HG03175 (cell line): ENCODE measurements around the gene EIF2AK3.
"Not testable (repeated sequence)": the region's sequence is repeated elsewhere in the genome, so short reads cannot be mapped to it uniquely, and the experiment has no call there.

Source experiments
- ATAC-seq: cut with Tn5 transposase; IDR thresholded peaks from one replicate; pipeline ENCODE4 v1.9.1; 2021; ENCODE audit warnings: mild to moderate bottlenecking, moderate library complexity; ENCODE audit not compliant: unreplicated experiment

The EIF2AK3 gene

GRCh38 chr2:88627055-88627855 is at the start of gene EIF2AK3:
EIF2AK3 (minus strand) TSS chr2:88627464; CDS start chr2:88627274, 190 bp downstream.
- ATAC-seq: peak; percentile 87

DNA sequence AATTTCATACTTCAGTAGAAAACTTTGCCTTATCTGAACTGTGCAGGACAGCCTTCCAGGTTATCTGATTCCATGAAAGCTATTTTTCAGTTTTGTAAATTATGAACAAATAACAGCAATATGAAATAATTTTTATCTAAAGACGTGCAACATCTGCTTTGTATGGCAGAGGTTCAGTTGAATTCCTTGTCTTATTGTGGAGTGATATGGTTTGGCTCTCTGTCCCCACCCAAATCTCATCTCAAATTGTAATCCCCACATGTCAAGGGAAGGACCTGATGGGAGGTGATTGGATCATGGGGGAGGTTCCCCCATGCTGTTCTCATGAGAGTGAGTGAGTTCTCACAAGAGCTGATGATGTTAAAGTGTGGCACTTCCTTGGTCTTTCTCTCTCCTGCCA is 46.1 kb upstream of the EIF2AK3 start:
- no peak for ATAC-seq

GRCh38 chr2:88671786-88672427 is 44.6 kb upstream of the EIF2AK3 start:
- ATAC-seq: peak; percentile 35

- peak; percentile 82 for ATAC-seq
These were observed 42.4 kb upstream of the EIF2AK3 start for GRCh38 chr2:88669482-88670214.

DNA sequence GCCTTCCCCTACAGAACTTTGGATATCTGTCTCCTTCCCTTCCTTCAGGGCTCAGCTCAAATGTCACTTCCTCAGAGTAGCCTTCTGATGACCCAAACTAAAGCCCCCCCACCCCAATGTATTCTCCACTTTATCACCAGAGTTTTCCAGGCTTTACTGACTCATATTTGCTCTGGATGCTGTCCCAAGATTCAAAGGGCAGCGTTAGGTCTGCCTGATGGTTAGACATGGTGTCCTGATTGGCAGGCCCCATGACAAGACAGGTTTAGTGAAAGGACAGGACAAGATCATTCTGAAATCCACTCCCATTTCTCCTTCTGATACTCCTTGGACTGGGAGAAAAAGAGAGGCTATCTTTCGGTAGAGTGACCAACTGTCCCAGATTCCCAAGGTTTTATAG is 41.6 kb upstream of the EIF2AK3 start:
- no peak for ATAC-seq

GRCh38 chr2:88667219-88667618 is 40.0 kb upstream of the EIF2AK3 start:
- no peak for ATAC-seq

DNA sequence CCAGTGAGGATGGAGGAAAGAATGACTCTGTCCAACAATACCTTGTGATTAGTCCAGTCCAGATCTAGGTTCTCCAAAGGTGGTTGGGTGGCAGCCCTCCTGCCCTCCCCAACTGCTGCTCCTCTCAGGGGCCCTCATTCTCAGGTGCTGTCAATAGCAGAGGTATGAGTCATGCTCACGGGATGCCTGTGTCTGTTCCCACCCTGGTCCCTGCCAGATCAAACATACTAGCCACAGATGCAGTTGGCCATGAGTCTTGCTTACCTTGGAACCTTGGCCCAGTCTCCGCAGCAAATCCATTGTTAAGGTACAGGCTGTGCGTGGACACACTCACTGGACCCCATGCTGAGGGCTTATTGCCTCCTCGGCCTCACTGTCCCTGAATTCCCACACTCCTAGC is 39.3 kb upstream of the EIF2AK3 start:
- ATAC-seq: no peak

- no peak for ATAC-seq
These were observed 33.4 kb upstream of the EIF2AK3 start for GRCh38 chr2:88660622-88661021.

- ATAC-seq: no peak
These were observed 32.3 kb upstream of the EIF2AK3 start for GRCh38 chr2:88659538-88659915.

DNA sequence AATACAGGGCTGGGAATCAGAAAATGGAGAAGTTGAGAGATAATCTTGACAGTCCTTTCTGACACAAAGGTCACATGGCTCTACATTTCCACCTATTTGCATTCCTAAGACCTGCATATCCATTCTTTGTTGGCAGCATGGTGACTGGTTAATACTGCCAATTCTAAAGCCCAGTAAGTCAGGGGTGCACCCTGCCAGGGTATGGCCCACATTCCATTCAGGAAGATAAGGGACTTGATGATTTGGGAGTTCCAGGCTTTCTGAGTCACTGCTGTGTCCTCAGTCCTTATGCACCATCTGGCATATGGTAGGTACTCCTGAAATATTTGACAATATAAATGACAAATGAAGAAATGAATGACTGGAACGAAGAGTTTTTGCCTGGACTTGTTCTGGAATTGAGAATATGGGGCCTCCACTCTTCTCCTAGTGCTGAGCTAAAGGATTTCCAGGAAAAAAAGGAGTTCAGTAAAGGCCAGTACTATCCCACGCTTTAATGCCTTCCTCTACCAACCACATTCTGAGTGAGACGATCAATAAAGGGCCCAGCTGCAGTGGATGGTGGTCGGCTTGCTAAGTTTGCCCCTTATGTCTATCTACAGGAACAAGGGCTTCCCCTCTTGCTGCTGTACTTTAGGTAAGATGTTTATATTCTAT is 31.7 kb upstream of the EIF2AK3 start:
- ATAC-seq: no peak

DNA sequence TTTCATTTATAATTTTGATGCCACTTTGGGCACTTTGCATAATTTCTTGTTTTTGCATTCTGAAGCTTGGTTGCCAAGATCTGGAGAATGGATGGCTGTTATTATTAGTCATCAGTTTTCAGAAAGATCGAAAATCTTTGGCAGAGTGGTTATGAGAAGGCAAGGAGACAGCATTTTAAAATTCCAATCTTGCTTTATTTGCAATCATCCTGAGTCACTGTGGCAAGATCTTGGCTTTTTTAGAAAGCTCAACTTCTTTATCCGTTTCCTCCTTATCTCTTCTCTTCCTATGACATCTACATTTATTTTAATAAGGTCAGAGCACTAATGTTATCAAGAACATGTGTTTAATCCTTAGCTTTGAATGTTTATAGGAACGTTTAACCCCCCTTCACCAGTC is 31.1 kb upstream of the EIF2AK3 start:
- ATAC-seq: no peak

DNA sequence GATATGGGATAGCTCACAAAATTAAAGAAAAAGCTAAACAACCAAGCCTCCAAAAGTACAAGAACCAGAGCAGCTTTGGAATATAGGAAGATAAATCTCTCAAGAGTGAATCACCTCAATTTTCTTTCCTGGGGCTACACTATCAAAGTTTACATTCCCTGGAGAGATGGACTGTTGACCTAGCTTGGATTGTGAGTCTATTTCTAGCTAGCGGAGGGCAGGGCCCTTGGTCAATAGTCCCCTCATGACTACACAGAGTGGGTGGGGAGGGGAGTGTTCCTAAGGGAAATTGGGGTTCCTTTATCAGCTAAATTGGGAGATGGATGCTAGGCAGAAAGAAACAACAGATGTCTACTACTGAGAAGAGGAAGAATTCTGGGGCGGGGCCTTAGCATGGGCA is 29.9 kb upstream of the EIF2AK3 start:
- ATAC-seq: no peak

GRCh38 chr2:88656690-88657089 is 29.4 kb upstream of the EIF2AK3 start:
- no peak for ATAC-seq

DNA sequence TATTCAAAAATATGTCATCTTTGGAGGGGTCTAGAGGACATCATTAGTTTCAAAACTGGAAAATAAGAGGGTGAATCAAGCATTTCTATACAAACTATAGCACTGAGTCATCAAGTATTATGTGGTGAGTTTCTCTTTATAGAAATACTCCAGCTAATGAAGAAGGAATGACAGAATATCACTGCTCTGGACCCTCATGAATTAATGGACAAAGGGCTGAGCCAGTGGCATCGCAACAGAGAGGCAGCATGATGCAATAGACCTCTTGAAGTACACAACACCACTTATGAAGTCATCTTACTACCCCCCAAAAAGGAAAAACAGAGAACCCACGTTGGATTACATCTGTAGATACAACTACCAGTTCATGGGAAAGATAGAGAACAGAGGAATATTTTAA is 27.4 kb upstream of the EIF2AK3 start:
- ATAC-seq: no peak

- no peak for ATAC-seq
These were observed 24.4 kb upstream of the EIF2AK3 start for GRCh38 chr2:88651646-88652045.

GRCh38 chr2:88645291-88645882 is 18.1 kb upstream of the EIF2AK3 start:
- ATAC-seq: not testable (repeated sequence)

- ATAC-seq: no peak
These were observed 15.0 kb upstream of the EIF2AK3 start for GRCh38 chr2:88642278-88642677.

- ATAC-seq: no peak
These were observed 14.1 kb upstream of the EIF2AK3 start for GRCh38 chr2:88641330-88641729.

- no peak for ATAC-seq
These were observed 12.6 kb upstream of the EIF2AK3 start for GRCh38 chr2:88639865-88640264.

DNA sequence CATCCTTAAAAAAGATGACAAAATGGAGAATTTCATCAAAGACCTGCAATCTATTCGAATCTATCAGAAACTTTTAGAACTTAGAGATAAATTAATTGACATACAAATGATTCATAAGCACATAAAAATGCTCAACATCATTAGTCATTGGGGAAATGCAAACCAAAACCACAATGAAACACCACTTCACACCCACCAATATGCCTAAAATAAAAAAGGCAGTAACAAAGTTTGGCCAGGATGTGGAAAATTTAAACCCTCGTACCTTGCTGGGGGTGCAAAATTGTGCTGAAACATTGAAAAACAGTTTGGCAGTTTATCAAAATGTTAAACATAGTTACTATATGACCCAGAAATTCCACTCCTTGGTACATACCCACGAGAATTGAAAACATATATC is 11.5 kb upstream of the EIF2AK3 start:
- ATAC-seq: no peak

GRCh38 chr2:88638123-88638650 is 10.9 kb upstream of the EIF2AK3 start:
- no peak for ATAC-seq
